ENCODE data around the gene CFAP210. TPM values are rescaled to one million over a fixed set of nuclear protein-coding genes. Genes with fewer than 3 reads are reported as not detected.
A peak's percentile ranks its signal among the peaks of the same experiment; 100 is the strongest.

Gene CFAP210
- total and polyA plus RNA-seq, 9 of the 15 experiments (the other 6 are each of a cell fraction or from before 2014, with no cell fraction given) = 0.75 to 3.6 (median 1.3) TPM

DNA sequence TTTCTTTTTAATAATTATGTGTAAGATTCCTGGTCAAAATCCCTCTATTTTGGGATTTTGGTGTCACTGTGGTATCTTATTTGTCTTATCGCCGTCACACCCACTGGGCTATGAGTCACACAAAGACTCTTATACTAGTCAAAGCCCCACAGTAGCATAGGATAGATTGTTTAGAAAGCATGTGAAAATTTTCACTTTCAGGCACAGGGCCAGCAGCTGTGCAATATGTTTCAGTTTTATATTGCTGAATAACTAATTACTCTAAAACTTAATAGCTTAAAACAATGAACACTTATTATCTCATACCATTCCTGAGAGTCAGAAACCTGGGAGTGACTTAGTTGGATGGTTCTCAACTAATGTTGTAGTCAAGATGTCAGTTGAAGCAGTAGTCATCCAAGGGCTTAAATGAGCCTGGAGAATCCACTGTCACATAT is 24.0 kb downstream of the CFAP210 start (continued):
- 0 out of 2 replicates have a peak, but pooled peaks have one; percentile 58 for TF ChIP-seq EHMT2 (IDR thresholded peaks at IDR 0.05)
- TF ChIP-seq SMARCC2 (IDR thresholded peaks at IDR 0.05; ENCODE audit: low read depth) = peak; percentile 95
- no peak for TF ChIP-seq TSC22D4 (tag; IDR thresholded peaks at IDR 0.05)
- TF ChIP-seq TAF15 (IDR thresholded peaks at IDR 0.05; ENCODE audit: low read depth, low read length) = no peak
- peak; percentile 15; the same call in 1 of the 2 replicates for TF ChIP-seq MGA (IDR thresholded peaks at IDR 0.05)
- TF ChIP-seq, protein P1, sequence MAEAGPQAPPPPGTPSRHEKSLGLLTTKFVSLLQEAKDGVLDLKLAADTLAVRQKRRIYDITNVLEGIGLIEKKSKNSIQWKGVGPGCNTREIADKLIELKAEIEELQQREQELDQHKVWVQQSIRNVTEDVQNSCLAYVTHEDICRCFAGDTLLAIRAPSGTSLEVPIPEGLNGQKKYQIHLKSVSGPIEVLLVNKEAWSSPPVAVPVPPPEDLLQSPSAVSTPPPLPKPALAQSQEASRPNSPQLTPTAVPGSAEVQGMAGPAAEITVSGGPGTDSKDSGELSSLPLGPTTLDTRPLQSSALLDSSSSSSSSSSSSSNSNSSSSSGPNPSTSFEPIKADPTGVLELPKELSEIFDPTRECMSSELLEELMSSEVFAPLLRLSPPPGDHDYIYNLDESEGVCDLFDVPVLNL (CRISPR knock-in tag; IDR thresholded peaks at IDR 0.05; ENCODE audit: low read depth) = no peak
- peak; percentile 92 for TF ChIP-seq ARID1B (IDR thresholded peaks at IDR 0.05)
- peak in 1 of 2 experiments; percentile 86; a peak in 2 of 4 replicates for TF ChIP-seq FOXA3 (CRISPR knock-in tag; conservative IDR thresholded peaks at IDR 0.05 in 1 of 2, IDR thresholded peaks at IDR 0.05 in 1 of 2)
- TF ChIP-seq ZNF77 (CRISPR knock-in tag; IDR thresholded peaks at IDR 0.05) = no peak
- TF ChIP-seq KLF16 (IDR thresholded peaks at IDR 0.05) = no peak
- 0 out of 2 replicates have a peak, but pooled peaks have one; percentile 10 for TF ChIP-seq ZNF24 (IDR thresholded peaks at IDR 0.05)
- TF ChIP-seq HNRNPUL1 (IDR thresholded peaks at IDR 0.05; ENCODE audit: low read length) = no peak
- no peak for TF ChIP-seq ATF1 (CRISPR knock-in tag; IDR thresholded peaks at IDR 0.05)
- TF ChIP-seq ATF1 (tag; IDR thresholded peaks at IDR 0.05) = peak; percentile 75
- peak; percentile 42; the same call in 1 of the 2 replicates for TF ChIP-seq TAL1 (IDR thresholded peaks at IDR 0.05)
- TF ChIP-seq ZFP1 (CRISPR knock-in tag; IDR thresholded peaks at IDR 0.05) = no peak
- no peak for TF ChIP-seq THRB (CRISPR knock-in tag; conservative IDR thresholded peaks at IDR 0.05)
